ENCODE results near the gene WDFY2.

- TF ChIP-seq CTCF (conservative IDR thresholded peaks at IDR 0.05; ENCODE audit: low read depth, low read length) (no peak), EZH2 (IDR thresholded peaks at IDR 0.05; ENCODE audit: borderline replicate concordance, low read depth, low read length, poor library complexity, severe bottlenecking) (no peak)
Observed at GRCh38 chr13:51559946-51560735, 24.1 kb upstream of the WDFY2 start.
